H1 (cell line): ENCODE results near the gene POLN. TPM values are rescaled to one million over a fixed set of nuclear protein-coding genes. Genes with fewer than 3 reads are reported as not detected.

ENCODE experiments used
- CTCF ChIA-PET: fragments of 300-600 bp; sonication (Branson Sonifier 250); formaldehyde crosslinking; loops from one replicate; lab custom pipeline; 2021; ENCODE audit not compliant: partially characterized antibody; lab: Charles Lee
- POLR2A ChIA-PET: fragments of 300-600 bp; sonication (Branson Sonifier 250); formaldehyde crosslinking; loops from one replicate; lab custom pipeline; 2021; ENCODE audit warnings: inconsistent platforms; ENCODE audit not compliant: partially characterized antibody; lab: Charles Lee
- DNase-seq, 2 experiments: peaks; one replicate each; pipeline versions ENCODE4 v3.0.0 to v3.0.0-alpha.2; 2010 to 2022; ENCODE audit warnings: low spot score in 2 of 2, low read depth in 1 of 2, mixed read lengths in 1 of 2
- FAIRE-seq: peaks from 2 replicates; lab custom pipeline; 2011; peaks lifted over from hg19 to GRCh38; lab: Jason Lieb, UNC
- H2AFZ ChIP-seq: 2 replicates; pipeline ENCODE4 v1.8.1; 2012; ENCODE audit warnings: low read length, inconsistent platforms
- H2AK5ac ChIP-seq: 2 replicates; pipeline ENCODE4 v1.6.1; 2013; ENCODE audit warnings: low read depth, low read length
- H2BK120ac ChIP-seq: replicated peaks from 2 replicates; pipeline ENCODE3; 2013; ENCODE audit warnings: low read depth, low read length, inconsistent platforms
- H2BK12ac ChIP-seq: 2 replicates; pipeline ENCODE4 v1.6.1; 2013; ENCODE audit warnings: low read depth, low read length
- H2BK15ac ChIP-seq: 2 replicates; pipeline ENCODE4 v1.6.1; 2013; ENCODE audit warnings: low read length
- H2BK20ac ChIP-seq: 2 replicates; pipeline ENCODE4 v1.6.1; 2013; ENCODE audit warnings: low read length
- H2BK5ac ChIP-seq: 2 replicates; pipeline ENCODE4 v1.6.1; 2013; ENCODE audit warnings: low read depth, low read length
- H3K14ac ChIP-seq: 2 replicates; pipeline ENCODE4 v1.6.1; 2013; ENCODE audit warnings: inconsistent platforms; ENCODE audit not compliant: insufficient read length
- H3K18ac ChIP-seq: 2 replicates; pipeline ENCODE4 v1.6.1; 2013; ENCODE audit warnings: low read length; ENCODE audit errors: extremely low read depth
- H3K23ac ChIP-seq: 2 replicates; pipeline ENCODE4 v1.6.1; 2013; ENCODE audit warnings: inconsistent platforms; ENCODE audit not compliant: insufficient read length
- H3K23me2 ChIP-seq: 2 replicates; pipeline ENCODE4 v1.6.1; 2013; ENCODE audit warnings: low read depth, low read length
- H3K27ac ChIP-seq: 2 replicates; pipeline ENCODE4 v1.6.1; 2011; ENCODE audit warnings: low read depth, low read length, inconsistent platforms
- H3K27me3 ChIP-seq, 4 experiments: replicated peaks in 1 of 4; 1 replicate in 1 of 4; 2 replicates in 3 of 4; pipeline versions ENCODE4 v1.6.1 to v1.8.1; 2011 to 2013; ENCODE audit warnings: low read length in 3 of 4, mild to moderate bottlenecking in 3 of 4, inconsistent platforms in 2 of 4, mixed read lengths in 2 of 4, moderate library complexity in 1 of 4; ENCODE audit not compliant: control insufficient read depth in 3 of 4, insufficient read depth in 3 of 4; ENCODE audit errors: extremely low read depth in 1 of 4
- H3K36me3 ChIP-seq, 4 experiments: 2 replicates each; pipeline versions ENCODE4 v1.6.1 to v1.8.1; 2011 to 2013; ENCODE audit warnings: mild to moderate bottlenecking in 4 of 4, low read length in 3 of 4, moderate library complexity in 2 of 4, control low read depth in 1 of 4, inconsistent platforms in 1 of 4; ENCODE audit not compliant: insufficient read depth in 4 of 4, control insufficient read depth in 2 of 4
- H3K4ac ChIP-seq: replicated peaks from 2 replicates; pipeline ENCODE3; 2013; ENCODE audit warnings: low read length, low read depth, mixed read lengths, inconsistent platforms; ENCODE audit not compliant: insufficient read length
- H3K4me1 ChIP-seq, 4 experiments: replicated peaks in 1 of 4; 1 replicate in 1 of 4; 2 replicates in 3 of 4; pipeline versions ENCODE4 v1.6.1 to v1.8.1; 2011 to 2013; ENCODE audit warnings: low read length in 3 of 4, inconsistent platforms in 2 of 4, mixed read lengths in 1 of 4; ENCODE audit not compliant: insufficient read depth in 4 of 4, control insufficient read depth in 3 of 4
- H3K4me2 ChIP-seq, 2 experiments: 2 replicates each; pipeline versions ENCODE4 v1.6.1 to v1.8.1; 2011 to 2013; ENCODE audit warnings: low read depth in 2 of 2, low read length in 2 of 2, control low read depth in 1 of 2, inconsistent platforms in 1 of 2, mild to moderate bottlenecking in 1 of 2; ENCODE audit not compliant: insufficient read depth in 1 of 2
- H3K4me3 ChIP-seq, 4 experiments: fragments of 200-600, 300-600 bp in 1 of 4; sonication (generic), shearing (Covaris generic), sonication (Bioruptor Twin) in 1 of 4; 2 replicates each; pipeline versions ENCODE4 v1.5.1 to v1.8.1; 2011 to 2016; ENCODE audit warnings: low read length in 4 of 4, low read depth in 3 of 4, control low read depth in 2 of 4, inconsistent platforms in 2 of 4, mild to moderate bottlenecking in 2 of 4, mixed read lengths in 1 of 4, moderate library complexity in 1 of 4; ENCODE audit not compliant: insufficient read depth in 2 of 4; ENCODE audit errors: extremely low read depth in 1 of 4
- H3K56ac ChIP-seq: replicated peaks from 2 replicates; pipeline ENCODE3; 2013; ENCODE audit warnings: low read depth, mild to moderate bottlenecking, mixed read lengths, low read length, inconsistent platforms; ENCODE audit not compliant: insufficient read length
- H3K79me1 ChIP-seq: 2 replicates; pipeline ENCODE4 v1.6.1; 2013; ENCODE audit warnings: low read depth, low read length, control low read depth
- H3K79me2 ChIP-seq, 2 experiments: 2 replicates each; pipeline versions ENCODE4 v1.6.1 to v1.8.1; 2012 to 2013; ENCODE audit warnings: low read length in 2 of 2, mild to moderate bottlenecking in 2 of 2, inconsistent platforms in 1 of 2; ENCODE audit not compliant: insufficient read depth in 2 of 2, control insufficient read depth in 1 of 2
- H3K9ac ChIP-seq, 4 experiments: replicated peaks in 1 of 4; 1 replicate in 1 of 4; 2 replicates in 3 of 4; pipeline versions ENCODE4 v1.6.1 to v1.8.1; 2011 to 2013; ENCODE audit warnings: low read depth in 3 of 4, low read length in 3 of 4, control low read depth in 2 of 4, mild to moderate bottlenecking in 2 of 4, moderate library complexity in 2 of 4, inconsistent platforms in 1 of 4; ENCODE audit errors: extremely low read depth in 1 of 4
- H3K9me3 ChIP-seq, 2 experiments: 2 replicates each; pipeline versions ENCODE4 v1.6.1 to v1.8.1; 2012 to 2013; ENCODE audit warnings: mild to moderate bottlenecking in 2 of 2, moderate library complexity in 2 of 2, control low read depth in 1 of 2, inconsistent platforms in 1 of 2, low read depth in 1 of 2, low read length in 1 of 2, mixed read lengths in 1 of 2; ENCODE audit not compliant: insufficient read depth in 2 of 2
- H4K20me1 ChIP-seq, 2 experiments: replicated peaks in 1 of 2; 2 replicates each; pipeline versions ENCODE3 to v1.8.1; 2011 to 2013; ENCODE audit warnings: inconsistent platforms in 2 of 2, low read length in 2 of 2, mild to moderate bottlenecking in 1 of 2; ENCODE audit not compliant: insufficient read depth in 2 of 2, control insufficient read depth in 1 of 2
- H4K5ac ChIP-seq: 2 replicates; pipeline ENCODE4 v1.6.1; 2013; ENCODE audit warnings: low read length, low read depth, mixed read lengths, inconsistent platforms; ENCODE audit not compliant: insufficient read length
- H4K8ac ChIP-seq: 2 replicates; pipeline ENCODE4 v1.8.0; 2013; ENCODE audit warnings: mild to moderate bottlenecking, moderate library complexity, low read length, inconsistent platforms; ENCODE audit not compliant: insufficient read depth; ENCODE audit errors: extremely low read depth
- H4K91ac ChIP-seq: replicated peaks from 2 replicates; pipeline ENCODE3; 2013; ENCODE audit warnings: low read length, mixed read lengths, inconsistent platforms; ENCODE audit not compliant: insufficient read length
- WGBS, 2 experiments: shearing (Covaris generic) in 1 of 2; methylation state at CpG; one replicate each; pipeline versions ENCODE4 v1.1.6 to v1.1.7; 2013 to 2015; ENCODE audit warnings: low lambda C conversion rate in 2 of 2, mixed read lengths in 2 of 2, inconsistent platforms in 1 of 2, low coverage in 1 of 2, missing lambda C conversion rate in 1 of 2; ENCODE audit not compliant: insufficient replicate concordance in 2 of 2, insufficient coverage in 1 of 2, insufficient read length in 1 of 2; ENCODE audit errors: extremely low coverage in 1 of 2, missing lambda C conversion rate in 1 of 2; 5-methylcytosine and 5-hydroxymethylcytosine counted together
- polyA plus RNA-seq, 7 experiments: library from polyadenylated mRNA; depleted of rRNA in 3 of 7; stranded (reverse) in 5 of 7; unstranded in 2 of 7; fragments of >200 nt in 5 of 7; fragments of 200-250 nt in 2 of 7; gene quantifications; 1 replicate in 5 of 7; 2 replicates in 1 of 7; 4 replicates in 1 of 7; pipeline versions ENCODE4 v1.2.1 to v1.2.3, GENCODE V29; 2011 to 2013; ENCODE audit warnings: missing spikeins in 2 of 7, mixed read lengths in 2 of 7
- total RNA-seq: library from RNA; stranded (reverse); fragmentation: NEBNext Ultra II Directional; extraction: Animal tissue kit (Norgen Biotek cat#: 25700); gene quantifications from 2 replicates; pipeline ENCODE4 v1.2.1, GENCODE V29; 2021

The POLN gene
- total and polyA plus RNA-seq, 2 of the 8 experiments (the other 6 are each of a cell fraction or from before 2014, with no cell fraction given), result 0.98 to 1.5 TPM

DNA sequence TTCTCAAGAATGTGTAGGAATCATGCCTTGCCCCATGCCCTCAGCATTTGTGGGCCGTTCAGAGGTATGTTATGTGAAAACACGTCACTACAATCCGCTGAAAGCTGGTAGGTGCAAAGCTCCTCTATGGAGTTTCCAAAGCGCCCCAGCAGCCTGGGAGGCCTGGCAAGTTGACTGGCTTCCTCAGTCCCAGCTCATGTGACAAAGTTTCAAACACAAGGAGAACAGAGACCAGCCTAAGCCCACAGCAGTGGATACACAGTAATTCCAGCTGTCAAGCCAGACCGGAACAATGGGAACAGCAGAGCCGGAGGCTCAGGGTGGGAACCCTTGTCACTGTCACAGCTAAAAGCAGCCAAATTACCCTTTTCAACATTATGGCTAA is 149.3 kb downstream of the POLN start:
- WGBS, 2 experiments, result 92% methylated on average over 6 of the region's 6 CpGs; no CpG with 5 or more reads in 1 of the 2 experiments
- peaks cover 0 to 1% of the 10 kb centered on the region in 2 experiments for H4K20me1 ChIP-seq
- H3K23ac ChIP-seq, result no peak overlapping the region
- H2BK5ac ChIP-seq, result no peak overlapping the region
- ChIA-PET POLR2A (no interaction called here), CTCF (interaction anchor here (1.2 to 1.4 kb wide), 3 partner anchors 9 to 944 kb away, joined by 3 read pairs; no protein-coding TSS in a partner anchor)
- H3K27ac ChIP-seq, result no peak overlapping the region
- H3K14ac ChIP-seq, result no peak overlapping the region
- no peak overlapping the region for H3K4me2 ChIP-seq
- no peak overlapping the region for H3K4ac ChIP-seq
- no peak overlapping the region for H3K9ac ChIP-seq
- no peaks in the 10 kb centered on the region for H3K79me1 ChIP-seq
- no peak overlapping the region for H3K18ac ChIP-seq
- no peak for DNase-seq
- no peaks in the 10 kb centered on the region for H3K4me1 ChIP-seq
- no peak overlapping the region for H2AK5ac ChIP-seq
- H4K91ac ChIP-seq, result no peak overlapping the region
- H4K5ac ChIP-seq, result no peak overlapping the region
- H3K27me3 ChIP-seq, result no peaks in the 10 kb centered on the region
- H3K4me3 ChIP-seq, result no peak overlapping the region
- no peaks in the 10 kb centered on the region for H3K23me2 ChIP-seq
- 0 out of 4 replicates have a peak, but pooled peaks cover 0 to 2% of the 10 kb centered on the region in 2 experiments for H3K9me3 ChIP-seq
- FAIRE-seq, result no peak
- no peak overlapping the region for H2BK20ac ChIP-seq
- H3K56ac ChIP-seq, result no peak overlapping the region
- H2BK12ac ChIP-seq, result no peak overlapping the region
- no peaks in the 10 kb centered on the region for H3K79me2 ChIP-seq
- H2AFZ ChIP-seq, result no peak overlapping the region
- H2BK15ac ChIP-seq, result no peak overlapping the region
- H4K8ac ChIP-seq, result peak overlapping the region; percentile 6; the same call in 1 of the 2 replicates
- H3K36me3 ChIP-seq, result no peaks in the 10 kb centered on the region
- no peak overlapping the region for H2BK120ac ChIP-seq
